GM12878 (cell line): ENCODE results near the gene OR2C3. TPM values are rescaled to one million over a fixed set of nuclear protein-coding genes. Genes with fewer than 3 reads are reported as not detected.

Experiments
- ATAC-seq: fragments of 200-7000 bp; cut with Tn5 transposase; 3 replicates; pipeline ENCODE4 v1.9.1; 2020; ENCODE audit warnings: mild to moderate bottlenecking, moderate library complexity
- BruUV-seq: library from RNA; stranded (reverse); fragments of 400-500 nt; replicated peaks from 2 replicates; lab custom pipeline; 2021; lab: Mats Ljungman, UMichigan
- CTCF ChIA-PET: fragments of 300-600 bp; sonication (Branson Sonifier 250); formaldehyde crosslinking; extraction: SDS; loops from one replicate; lab custom pipeline; 2021; ENCODE audit warnings: inconsistent platforms; lab: Yijun Ruan, JAX
- POLR2A ChIA-PET: fragments of 350-600 bp; formaldehyde crosslinking; extraction: SDS; loops from one replicate; lab custom pipeline; 2021; ENCODE audit warnings: inconsistent platforms; lab: Charles Lee
- RAD21 ChIA-PET: fragments of 300-600 bp; sonication (Branson Sonifier 250); formaldehyde crosslinking; loops from one replicate; lab custom pipeline; 2023; ENCODE audit warnings: antibody characterized with exemption; ENCODE audit not compliant: unreplicated experiment; lab: Charles Lee
- SMC1A ChIA-PET: fragments of 300-600 bp; sonication (Branson Sonifier 250); formaldehyde crosslinking; loops from one replicate; lab custom pipeline; 2023; ENCODE audit not compliant: unreplicated experiment, uncharacterized antibody; lab: Charles Lee
- DNase-seq: peaks from one replicate; pipeline ENCODE4 v3.0.0-alpha.2; 2011; ENCODE audit warnings: low read depth, low spot score
- FAIRE-seq: peaks from 3 replicates; lab custom pipeline; 2011; peaks lifted over from hg19 to GRCh38; lab: Jason Lieb, UNC
- H2AFZ ChIP-seq: 2 replicates; pipeline ENCODE4 v1.6.0; 2011; ENCODE audit warnings: low read depth, low read length, control low read depth; ENCODE audit not compliant: control insufficient read depth
- H3K27ac ChIP-seq: 2 replicates; pipeline ENCODE4 v1.5.1; 2011; ENCODE audit warnings: control low read depth; ENCODE audit not compliant: control insufficient read depth, insufficient read depth
- H3K27me3 ChIP-seq, 2 experiments: replicated peaks in 1 of 2; 2 replicates each; pipeline versions ENCODE4 v1.6.0 to v1.6.1; 2011; ENCODE audit warnings: low read length in 1 of 2; ENCODE audit not compliant: control insufficient read depth in 2 of 2, insufficient read depth in 2 of 2
- H3K36me3 ChIP-seq, 2 experiments: 2 replicates each; pipeline ENCODE4 v1.5.1; 2011; ENCODE audit warnings: low read length in 1 of 2; ENCODE audit not compliant: control insufficient read depth in 2 of 2, insufficient read depth in 2 of 2
- H3K4me1 ChIP-seq: 2 replicates; pipeline ENCODE4 v1.6.1; 2011; ENCODE audit warnings: mild to moderate bottlenecking, low read length, moderate library complexity, mixed read lengths; ENCODE audit not compliant: control insufficient read depth, insufficient read depth
- H3K4me2 ChIP-seq: 2 replicates; pipeline ENCODE4 v1.6.0; 2011; ENCODE audit warnings: control low read depth; ENCODE audit not compliant: control insufficient read depth, insufficient read depth
- H3K4me3 ChIP-seq: fragments of 200-600 bp; sonication (generic); 2 replicates; pipeline ENCODE4 v1.5.1; 2016
- H3K79me2 ChIP-seq: 2 replicates; pipeline ENCODE4 v1.6.0; 2011; ENCODE audit warnings: low read length; ENCODE audit not compliant: control insufficient read depth, insufficient read depth
- H3K9ac ChIP-seq: 2 replicates; pipeline ENCODE4 v1.8.0; 2011; ENCODE audit warnings: low read length, control low read depth, mixed read lengths; ENCODE audit not compliant: control insufficient read depth, insufficient read depth
- H3K9me3 ChIP-seq: replicated peaks from 3 replicates; pipeline ENCODE4 v1.5.1; 2011; ENCODE audit warnings: mild to moderate bottlenecking, low read length; ENCODE audit not compliant: control insufficient read depth, insufficient read depth
- H4K20me1 ChIP-seq: 2 replicates; pipeline ENCODE4 v1.6.0; 2011; ENCODE audit not compliant: control insufficient read depth, insufficient read depth
- BRCA1 ChIP-seq: IDR thresholded peaks from 2 replicates; pipeline ENCODE4 v1.6.1; 2011; ENCODE audit warnings: low read depth, low read length, improper control_type of control experiment
- HDGF ChIP-seq: fragments of 450-650 bp; IDR thresholded peaks from 2 replicates; pipeline ENCODE4 v1.6.1; 2016; ENCODE audit warnings: antibody characterized with exemption
- LARP7 ChIP-seq: fragments of 450-650 bp; IDR thresholded peaks from 2 replicates; pipeline ENCODE4 v1.6.1; 2017; ENCODE audit warnings: mild to moderate bottlenecking
- MYB ChIP-seq: fragments of 150-350 bp; IDR thresholded peaks from 2 replicates; pipeline ENCODE4 v1.6.1; 2014; ENCODE audit warnings: mild to moderate bottlenecking, low read depth, low read length, borderline replicate concordance
- PAX5 ChIP-seq: IDR thresholded peaks from 2 replicates; pipeline ENCODE4 v1.6.1; 2011; ENCODE audit warnings: low read depth, low read length, borderline replicate concordance
- RBBP5 ChIP-seq: fragments of 200-600 bp; sonication (generic); conservative IDR thresholded peaks from 2 replicates; pipeline ENCODE4 v1.6.1; 2016
- RCOR1 ChIP-seq: conservative IDR thresholded peaks from 2 replicates; pipeline ENCODE4 v1.6.1; 2012; ENCODE audit warnings: low read depth, low read length, improper control_type of control experiment
- RUNX3 ChIP-seq: IDR thresholded peaks from 2 replicates; pipeline ENCODE4 v1.6.1; 2012; ENCODE audit warnings: low read length, inconsistent platforms
- SMARCA5 ChIP-seq: fragments of 450-650 bp; IDR thresholded peaks from 2 replicates; pipeline ENCODE4 v1.6.1; 2017; ENCODE audit warnings: mild to moderate bottlenecking
- TARDBP ChIP-seq: IDR thresholded peaks from 2 replicates; pipeline ENCODE4 v1.6.1; 2016; ENCODE audit warnings: borderline replicate concordance
- ZNF274 ChIP-seq: IDR thresholded peaks from one replicate; pipeline ENCODE4 v1.8.0; 2011; ENCODE audit not compliant: insufficient read length, insufficient read depth
- WGBS: methylation state at CpG from one replicate; pipeline ENCODE4 v1.1.6; 2016; ENCODE audit warnings: low lambda C conversion rate; ENCODE audit not compliant: insufficient replicate concordance, insufficient coverage; ENCODE audit errors: missing lambda C conversion rate; 5-methylcytosine and 5-hydroxymethylcytosine counted together
- in situ Hi-C: fragments of 300-500 bp; cut with MboI; formaldehyde crosslinking; loops from 9 replicates; pipeline ENCODE4 v1.14.3; 2018; ENCODE audit warnings: mixed read lengths
- intact Hi-C: fragments of 100-400 bp; cut with micrococcal nuclease; formaldehyde crosslinking; loops from one replicate; pipeline ENCODE4 v1.14.2; 2022; ENCODE audit not compliant: unreplicated experiment
- polyA plus RNA-seq, 11 experiments: library from polyadenylated mRNA; depleted of rRNA in 4 of 11; unstranded in 6 of 11; stranded (reverse) in 5 of 11; fragments of >200 nt; fragmentation: Nextera tagmentation in 4 of 11; fragmentation: Illumina TruSeq in 1 of 11; extraction: Ambion mirVana in 4 of 11; extraction: Trizol in 1 of 11; gene quantifications; 1 replicate in 1 of 11; 2 replicates in 10 of 11; pipeline versions ENCODE4 v1.2.1 to v1.2.3, GENCODE V29; 2011 to 2016; ENCODE audit warnings: inconsistent platforms in 2 of 11, missing spikeins in 2 of 11, low read depth in 1 of 11
- total RNA-seq, 4 experiments: library from RNA; depleted of rRNA in 3 of 4; stranded (reverse); fragments of >200 nt in 3 of 4; fragmentation: Illumina TruSeq in 1 of 4; extraction: Trizol in 1 of 4; gene quantifications; 2 replicates each; pipeline versions ENCODE4 v1.2.1 to v1.2.3, GENCODE V29; 2013 to 2021

The OR2C3 gene
- total and polyA plus RNA-seq, 10 of the 15 experiments (the other 5 are each of a cell fraction or from before 2014, with no cell fraction given) = not detected

DNA sequence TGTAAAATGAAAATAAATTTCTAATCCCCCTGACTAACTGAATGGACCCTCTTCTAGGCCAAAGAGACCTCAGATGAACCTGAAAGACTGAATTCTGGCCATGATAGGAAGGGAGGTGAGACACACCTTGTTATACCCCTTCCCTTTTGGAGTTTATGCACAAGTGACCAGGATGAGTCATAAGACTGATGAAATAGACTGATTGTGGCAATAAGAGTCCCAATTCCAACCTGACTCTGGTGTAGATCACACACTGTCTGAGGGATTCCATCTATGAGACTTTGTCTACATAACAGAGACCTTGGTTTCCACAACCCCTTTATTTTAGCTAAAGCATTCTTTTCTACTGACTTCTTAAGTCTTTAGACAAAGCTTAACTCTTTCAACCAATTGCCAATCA, 38.4 kb upstream of the OR2C3 start:
- DNase-seq = no peak
- no TSS peak for BruUV-seq
- no peaks in the 10 kb centered on the region; a peak in 2 of 4 replicates for H3K27me3 ChIP-seq
- H3K27ac ChIP-seq = no peak overlapping the region
- FAIRE-seq = no peak
- H3K9me3 ChIP-seq = no peaks in the 10 kb centered on the region
- H3K36me3 ChIP-seq = no peaks in the 10 kb centered on the region
- ChIA-PET CTCF (interaction anchor here (0.5 to 1.4 kb wide), 4 partner anchors 78 to 1077 kb away, joined by 3 to 4 read pairs (median 4); no protein-coding TSS in a partner anchor), POLR2A (no interaction called here), RAD21 (interaction anchor here (4.2 kb wide), 1 partner anchor 185 kb away, joined by 17 read pairs; no protein-coding TSS in a partner anchor), SMC1A (no interaction called here)
- no peak overlapping the region for H3K9ac ChIP-seq
- H2AFZ ChIP-seq = no peak overlapping the region
- no peak for ATAC-seq
- no peaks in the 10 kb centered on the region for H4K20me1 ChIP-seq
- no peak for TF ChIP-seq MYB
- TF ChIP-seq RBBP5 = no peak
- TF ChIP-seq SMARCA5 = no peak
- no peak for TF ChIP-seq PAX5
- no peak for TF ChIP-seq BRCA1
- no peak for TF ChIP-seq TARDBP
- no peak for TF ChIP-seq ZNF274
- TF ChIP-seq HDGF = no peak
- no peak for TF ChIP-seq RCOR1
- no peaks in the 10 kb centered on the region for H3K4me1 ChIP-seq
- H3K79me2 ChIP-seq = no peaks in the 10 kb centered on the region
- in situ Hi-C loops (loop anchor here (5.0 kb wide), 1 partner anchor 187 kb away; no protein-coding TSS in a partner anchor), intact Hi-C loops (no loop called here)
- H3K4me3 ChIP-seq = no peak overlapping the region
- no peak overlapping the region for H3K4me2 ChIP-seq

- Histone ChIP-seq H3K9ac (no peak overlapping the region), H3K4me3 (no peak overlapping the region)
- SMC1A ChIA-PET = no interaction called here
- FAIRE-seq (no peak), ATAC-seq (no peak)
- 0% methylated on average over 1 of the region's 1 CpG for WGBS
- no TSS peak for BruUV-seq
- TF ChIP-seq RUNX3 = no peak
- TF ChIP-seq LARP7 = no peak
- TF ChIP-seq, all 136 proteins: peak for 0
- Histone ChIP-seq H3K27me3 (no peaks in the 10 kb centered on the region; a peak in 2 of 4 replicates), H3K27ac (no peak overlapping the region), H3K36me3 (no peaks in the 10 kb centered on the region), H4K20me1 (no peaks in the 10 kb centered on the region), H3K4me2 (no peak overlapping the region), H2AFZ (no peak overlapping the region), H3K9me3 (no peaks in the 10 kb centered on the region), H3K79me2 (no peaks in the 10 kb centered on the region), H3K4me1 (no peaks in the 10 kb centered on the region)
- POLR2A ChIA-PET = no interaction called here
- no peak for DNase-seq
- RAD21 ChIA-PET = interaction anchor here (4.2 kb wide), 1 partner anchor 184 kb away, joined by 17 read pairs; no protein-coding TSS in a partner anchor
- intact Hi-C loops = no loop called here
- in situ Hi-C loops = no loop called here
- CTCF ChIA-PET = interaction anchor here (0.5 to 1.4 kb wide), 4 partner anchors 77 to 1076 kb away, joined by 3 to 4 read pairs (median 4); no protein-coding TSS in a partner anchor
These were observed 38.0 kb upstream of the OR2C3 start for GRCh38 chr1:247574236-247574635.
